Tibial nerve (tissue), 3 donors: ENCODE measurements around the gene CDH11.

Source experiments
- POLR2A ChIP-seq, 2 donors: fragments of 450-650 bp; IDR thresholded peaks; one replicate each; pipeline ENCODE4 v1.6.1; 2017; ENCODE audit warnings: antibody characterized with exemption in 2 of 2, mild to moderate bottlenecking in 2 of 2, moderate library complexity in 2 of 2
- TF ChIP-seq, protein P1 (sequence below), 5 experiments: fragments of 200-600 bp in 3 of 5; fragments of 450-650 bp in 2 of 5; sonication (generic) in 3 of 5; IDR thresholded peaks; one replicate each; pipeline ENCODE4 v1.5.1; 2016 to 2019; ENCODE audit warnings: antibody characterized with exemption in 5 of 5, mild to moderate bottlenecking in 3 of 5, moderate library complexity in 2 of 5

DNA sequence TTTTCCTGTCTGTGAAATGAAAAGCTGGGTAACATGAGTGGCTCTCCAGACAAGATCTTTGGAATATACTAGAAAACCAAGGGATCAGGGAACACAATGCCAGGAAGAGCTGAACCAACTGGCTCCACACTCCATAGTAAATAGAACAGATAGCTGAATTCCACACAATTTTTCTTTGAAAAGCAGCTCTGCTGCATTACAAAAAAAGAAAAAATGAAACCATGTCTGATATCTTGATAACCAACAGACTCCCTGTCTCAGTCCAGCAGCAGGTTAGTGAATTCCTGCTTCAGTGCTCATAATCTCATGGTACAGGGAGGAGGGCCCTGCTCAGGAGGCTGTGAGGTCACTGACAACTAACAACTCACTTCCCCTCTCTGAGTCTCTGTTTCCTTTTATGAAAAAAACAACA is 97.1 kb downstream of the CDH11 start:
- TF ChIP-seq, protein P1, sequence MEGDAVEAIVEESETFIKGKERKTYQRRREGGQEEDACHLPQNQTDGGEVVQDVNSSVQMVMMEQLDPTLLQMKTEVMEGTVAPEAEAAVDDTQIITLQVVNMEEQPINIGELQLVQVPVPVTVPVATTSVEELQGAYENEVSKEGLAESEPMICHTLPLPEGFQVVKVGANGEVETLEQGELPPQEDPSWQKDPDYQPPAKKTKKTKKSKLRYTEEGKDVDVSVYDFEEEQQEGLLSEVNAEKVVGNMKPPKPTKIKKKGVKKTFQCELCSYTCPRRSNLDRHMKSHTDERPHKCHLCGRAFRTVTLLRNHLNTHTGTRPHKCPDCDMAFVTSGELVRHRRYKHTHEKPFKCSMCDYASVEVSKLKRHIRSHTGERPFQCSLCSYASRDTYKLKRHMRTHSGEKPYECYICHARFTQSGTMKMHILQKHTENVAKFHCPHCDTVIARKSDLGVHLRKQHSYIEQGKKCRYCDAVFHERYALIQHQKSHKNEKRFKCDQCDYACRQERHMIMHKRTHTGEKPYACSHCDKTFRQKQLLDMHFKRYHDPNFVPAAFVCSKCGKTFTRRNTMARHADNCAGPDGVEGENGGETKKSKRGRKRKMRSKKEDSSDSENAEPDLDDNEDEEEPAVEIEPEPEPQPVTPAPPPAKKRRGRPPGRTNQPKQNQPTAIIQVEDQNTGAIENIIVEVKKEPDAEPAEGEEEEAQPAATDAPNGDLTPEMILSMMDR (IDR thresholded peaks at IDR 0.05), result no peak
- TF ChIP-seq POLR2A (IDR thresholded peaks at IDR 0.05), result no peak
